HG03025 (cell line): Measurements from ENCODE around the gene MLXIP.
"Not testable (repeated sequence)": the region's sequence is repeated elsewhere in the genome, so short reads cannot be mapped to it uniquely, and the experiment has no call there.

Experiments used
- ATAC-seq: cut with Tn5 transposase; IDR thresholded peaks from one replicate; pipeline ENCODE4 v1.9.1; 2021; ENCODE audit warnings: mild to moderate bottlenecking, moderate library complexity; ENCODE audit not compliant: unreplicated experiment, low FRiP score

Gene MLXIP

GRCh38 chr12:122052285-122052684 is 26.3 kb upstream of the MLXIP start:
- ATAC-seq: no peak

DNA sequence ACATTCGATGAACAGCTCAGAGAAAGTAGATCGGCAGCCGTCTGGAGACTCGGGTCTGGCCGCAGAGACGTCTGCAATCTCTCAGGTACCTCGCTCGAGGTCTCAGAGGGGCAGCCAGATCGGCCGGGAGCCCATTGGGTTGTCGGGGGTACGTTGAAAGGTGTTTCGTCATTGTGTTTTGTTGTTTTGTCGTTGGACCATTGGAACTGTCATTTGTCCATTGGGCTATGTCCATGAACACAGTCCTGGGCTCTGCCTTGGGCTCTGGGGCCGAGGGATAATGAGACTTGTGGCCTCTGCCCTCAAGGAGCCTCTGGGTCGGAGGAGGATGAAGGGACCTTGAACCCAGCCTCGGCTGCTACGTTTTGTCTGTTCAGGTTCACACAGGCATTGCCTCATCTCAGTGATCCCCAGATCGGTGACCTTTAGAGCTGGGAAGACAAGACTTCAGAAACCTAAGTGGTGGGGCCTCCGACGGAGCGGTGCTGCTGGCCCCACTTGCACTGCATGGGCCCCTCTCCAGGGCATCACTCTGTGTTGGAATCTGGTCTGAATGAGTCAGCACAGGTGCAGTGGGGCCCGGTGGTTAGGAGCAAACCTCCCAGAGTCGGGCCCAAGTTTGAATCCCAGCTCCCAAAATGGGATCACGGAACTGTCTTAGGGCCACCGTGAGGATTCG is 23.6 kb upstream of the MLXIP start:
- ATAC-seq: no peak

DNA sequence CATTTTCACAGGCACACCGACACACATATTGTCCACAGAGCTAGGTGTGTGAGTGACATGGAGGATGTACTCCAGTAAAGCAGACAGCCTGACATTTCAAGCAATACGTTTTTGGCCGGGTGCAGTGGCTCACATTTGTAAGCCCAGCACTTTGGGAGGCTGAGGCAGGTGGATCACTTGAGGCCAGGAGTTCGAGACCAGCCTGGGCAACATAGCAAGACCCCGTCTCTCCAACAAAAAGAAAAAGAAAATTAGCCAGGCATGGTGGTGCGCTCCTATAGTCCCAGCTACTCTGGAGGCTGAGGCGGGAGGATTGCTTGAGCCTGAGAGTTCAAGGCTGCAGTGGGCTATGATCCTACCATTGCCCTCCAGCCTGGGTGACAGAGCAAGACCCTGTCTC is 22.1 kb upstream of the MLXIP start:
- not testable (repeated sequence) for ATAC-seq

- ATAC-seq: no peak
Observed at GRCh38 chr12:122057007-122057735, 21.4 kb upstream of the MLXIP start.

- no peak for ATAC-seq
Observed at GRCh38 chr12:122057769-122058168, 20.8 kb upstream of the MLXIP start.

- ATAC-seq: no peak
Observed at GRCh38 chr12:122058549-122059149, 19.9 kb upstream of the MLXIP start.

GRCh38 chr12:122059203-122059960 is 19.2 kb upstream of the MLXIP start:
- ATAC-seq: no peak

DNA sequence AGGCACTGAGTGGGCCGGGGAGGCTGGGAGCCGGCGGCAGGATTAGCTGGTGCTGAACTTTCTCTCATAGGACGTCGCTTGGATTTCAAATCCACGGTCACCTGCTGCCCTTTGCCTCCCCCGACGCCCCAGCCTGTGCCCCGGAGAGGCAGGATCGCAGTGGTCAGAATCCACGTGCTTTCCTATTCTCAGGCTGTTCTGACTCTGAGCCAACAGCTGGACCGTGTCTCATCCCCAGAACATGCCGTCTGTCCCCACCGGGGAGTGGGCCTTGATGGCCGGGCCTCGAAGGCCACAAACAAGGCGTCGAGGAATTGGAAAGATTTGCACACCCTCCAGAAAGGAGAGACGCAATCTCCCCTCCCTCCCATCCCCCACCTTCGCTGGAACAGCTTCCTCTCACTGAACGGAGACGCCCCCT is 18.5 kb upstream of the MLXIP start:
- ATAC-seq: no peak

DNA sequence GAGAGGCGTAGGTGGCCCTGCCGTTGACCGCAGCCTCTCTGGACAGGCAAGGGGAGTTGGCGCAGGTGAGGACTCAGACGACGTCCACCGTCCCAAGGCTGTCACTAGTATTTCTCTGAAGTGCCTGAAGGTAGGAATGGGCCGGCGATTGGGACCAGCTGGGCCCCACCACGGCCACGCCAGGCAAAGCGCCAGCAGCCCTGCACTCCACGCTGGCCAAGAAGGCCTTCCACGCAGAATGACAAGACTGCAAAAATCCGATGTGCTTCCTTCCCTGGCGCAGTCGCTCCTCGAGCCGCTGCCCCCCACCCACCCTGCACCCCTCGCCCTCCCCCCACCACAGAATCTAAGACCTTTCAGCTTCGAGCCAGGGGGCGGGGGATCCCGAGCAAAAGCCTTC is 17.3 kb upstream of the MLXIP start:
- no peak for ATAC-seq

DNA sequence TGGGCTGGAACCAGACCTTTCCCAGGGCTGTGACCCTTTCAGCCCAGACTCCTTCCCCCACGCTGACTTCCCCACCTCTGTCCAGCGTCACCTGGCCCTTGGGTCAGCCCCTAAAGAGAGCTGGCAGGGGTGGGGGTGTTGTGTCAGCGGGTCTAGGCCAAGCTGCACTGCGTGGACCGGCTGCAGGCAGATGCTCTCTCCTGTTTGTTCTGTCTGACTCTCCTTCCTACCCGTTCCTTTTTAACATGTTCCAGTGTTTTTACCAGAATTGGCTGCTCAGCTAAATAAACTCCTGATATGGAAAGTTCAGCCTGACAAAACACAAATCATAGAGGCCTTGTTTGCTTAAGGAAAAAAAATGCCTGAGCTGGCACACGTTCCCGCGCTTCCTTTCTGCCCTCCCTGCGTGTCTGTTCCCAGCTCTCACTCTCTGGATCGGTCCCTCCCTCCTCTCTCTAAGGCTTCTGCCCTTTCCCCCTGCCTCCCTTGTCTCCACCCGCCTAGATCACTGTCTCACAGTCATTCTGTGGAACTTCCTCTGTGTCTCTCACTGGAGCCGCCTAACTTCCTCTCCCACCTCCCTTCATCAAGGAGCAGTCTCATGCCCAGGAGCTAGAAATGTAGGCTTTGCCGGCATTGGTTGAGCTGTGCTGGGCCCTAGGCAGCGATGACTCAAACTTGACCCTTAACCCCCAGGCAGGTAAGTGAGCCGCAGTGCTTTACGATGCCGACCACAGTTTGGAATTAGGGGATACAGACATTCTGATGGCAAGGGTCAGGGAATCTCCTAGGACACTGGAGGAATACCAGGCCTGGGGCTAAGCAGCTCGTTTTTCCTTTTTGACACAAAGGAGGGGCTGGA is 15.5 kb upstream of the MLXIP start:
- no peak for ATAC-seq

DNA sequence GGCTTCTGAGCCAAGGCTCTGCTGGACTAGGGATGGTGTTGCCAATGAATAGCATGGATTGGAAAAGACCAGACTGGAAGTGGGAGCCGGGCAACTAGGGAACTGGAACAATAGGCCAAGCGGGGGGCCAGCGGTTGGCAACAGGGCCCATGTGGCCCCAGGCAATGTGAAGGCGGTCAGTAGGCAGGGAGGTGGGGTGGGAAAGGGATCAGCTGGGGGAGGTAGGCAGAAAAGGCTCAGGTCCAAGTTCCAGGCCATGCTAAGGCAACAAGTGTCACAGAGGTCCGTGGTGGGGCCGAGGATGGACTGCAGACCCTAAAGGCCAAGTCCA is 14.9 kb upstream of the MLXIP start:
- ATAC-seq: no peak

GRCh38 chr12:122064025-122064777 is 14.4 kb upstream of the MLXIP start:
- no peak for ATAC-seq

GRCh38 chr12:122064780-122065588 is 13.6 kb upstream of the MLXIP start:
- no peak for ATAC-seq

DNA sequence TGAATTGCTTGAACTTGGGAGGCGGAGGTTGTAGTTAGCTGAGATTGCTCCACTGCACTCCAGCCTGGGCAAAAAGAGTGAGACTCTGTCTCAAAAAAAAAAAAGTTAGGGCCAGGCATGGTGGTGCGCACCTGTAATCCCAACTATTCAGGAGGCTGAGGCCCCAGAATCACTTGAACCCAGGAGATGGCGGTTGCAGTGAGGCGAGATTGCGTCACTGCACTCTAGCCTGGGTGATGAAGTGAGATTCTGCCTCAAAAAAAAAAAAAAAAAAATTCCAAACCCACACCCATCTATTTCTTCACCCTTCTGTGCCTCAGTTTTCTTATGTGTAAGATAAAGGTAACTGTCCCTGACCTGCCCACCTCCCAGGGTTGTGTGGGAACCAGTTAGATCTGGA is 11.0 kb upstream of the MLXIP start:
- ATAC-seq: no peak

- peak; percentile 63 for ATAC-seq
Observed at GRCh38 chr12:122067966-122068365, 10.6 kb upstream of the MLXIP start.

DNA sequence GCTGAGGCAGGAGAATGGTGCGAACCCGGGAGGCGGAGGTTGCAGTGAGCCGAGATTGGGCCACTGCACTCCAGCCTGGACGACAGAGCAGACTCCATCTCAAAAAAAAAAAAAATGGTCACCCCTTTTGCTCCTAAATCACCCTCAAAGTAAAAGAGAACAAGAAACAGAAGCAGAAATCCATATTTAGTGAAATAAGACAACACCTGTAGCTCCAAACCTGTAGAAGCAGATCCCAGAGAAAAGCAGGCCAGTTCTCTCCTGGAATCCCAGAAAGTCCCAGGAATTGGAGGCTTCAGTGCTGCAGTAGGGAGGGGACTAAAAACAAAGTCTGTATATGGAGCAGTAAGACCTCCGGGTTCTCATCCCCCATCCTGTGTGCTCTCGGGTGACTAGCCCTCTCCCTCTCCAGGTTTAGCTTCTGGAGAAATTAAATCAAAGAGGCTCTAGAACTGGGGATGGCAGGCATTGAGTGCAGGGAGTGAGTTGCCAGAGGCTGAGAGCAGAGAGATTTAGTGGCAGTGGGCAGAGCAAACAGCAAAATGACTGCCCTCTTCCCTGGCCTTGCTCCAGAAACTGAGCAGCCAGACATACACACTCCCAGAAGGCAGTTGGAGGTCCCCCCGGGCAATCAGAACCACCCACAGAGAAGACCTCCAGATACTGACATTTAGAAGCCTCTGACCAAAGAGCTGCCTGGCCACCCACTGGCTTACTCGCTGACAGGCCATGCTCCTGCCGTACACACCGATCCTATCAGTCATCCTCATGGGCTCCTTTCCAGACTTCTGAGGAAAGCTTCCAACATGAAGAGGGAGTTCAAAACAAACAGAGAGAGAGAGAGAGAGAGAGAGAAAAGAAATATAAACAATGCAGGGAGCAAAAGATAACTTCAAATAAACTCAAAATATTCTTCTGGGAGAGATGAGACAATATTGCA is 6.3 kb upstream of the MLXIP start:
- ATAC-seq: no peak

DNA sequence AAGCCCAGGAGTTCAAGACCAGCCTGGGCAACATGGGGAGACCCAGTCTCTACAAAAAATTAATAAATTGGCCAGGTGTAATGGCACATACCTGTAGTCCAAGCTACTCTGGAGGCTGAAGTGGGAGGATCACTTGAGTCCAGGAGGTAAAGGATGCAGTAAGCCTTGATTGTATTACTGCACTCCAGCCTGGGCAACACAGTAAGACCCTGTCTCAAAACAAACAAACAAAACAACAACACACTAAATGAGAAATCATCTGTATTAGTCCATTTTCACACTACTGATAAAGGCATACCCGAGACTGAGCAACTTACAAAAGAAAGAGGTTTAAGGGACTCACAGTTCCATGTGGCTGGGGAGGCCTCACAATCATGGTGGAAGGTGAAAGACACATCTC is 4.7 kb upstream of the MLXIP start:
- no peak for ATAC-seq
